ENCODE results near the gene VPS37C.
"Not testable (repeated sequence)": the region's sequence is repeated elsewhere in the genome, so short reads cannot be mapped to it uniquely, and the experiment has no call there.

- TF ChIP-seq EZH2phosphoT487 (IDR thresholded peaks at IDR 0.05; ENCODE audit: insufficient read depth, low read depth); EZH2 (IDR thresholded peaks at IDR 0.05; ENCODE audit: insufficient read depth, poor library complexity, severe bottlenecking): not testable (repeated sequence)
These were observed 43.4 kb upstream of the VPS37C start for GRCh38 chr11:61204502-61205059.
